GM12878 (cell line): ENCODE data around the gene ZSCAN18. TPM values are rescaled to one million over a fixed set of nuclear protein-coding genes. Genes with fewer than 3 reads are reported as not detected.

Experiments used
- ATAC-seq: fragments of 200-7000 bp; cut with Tn5 transposase; 3 replicates; pipeline ENCODE4 v1.9.1; 2020; ENCODE audit warnings: mild to moderate bottlenecking, moderate library complexity
- BruUV-seq: library from RNA; stranded (reverse); fragments of 400-500 nt; replicated peaks from 2 replicates; lab custom pipeline; 2021; lab: Mats Ljungman, UMichigan
- CTCF ChIA-PET: fragments of 300-600 bp; sonication (Branson Sonifier 250); formaldehyde crosslinking; extraction: SDS; loops from one replicate; lab custom pipeline; 2021; ENCODE audit warnings: inconsistent platforms; lab: Yijun Ruan, JAX
- POLR2A ChIA-PET: fragments of 350-600 bp; formaldehyde crosslinking; extraction: SDS; loops from one replicate; lab custom pipeline; 2021; ENCODE audit warnings: inconsistent platforms; lab: Charles Lee
- RAD21 ChIA-PET: fragments of 300-600 bp; sonication (Branson Sonifier 250); formaldehyde crosslinking; loops from one replicate; lab custom pipeline; 2023; ENCODE audit warnings: antibody characterized with exemption; ENCODE audit not compliant: unreplicated experiment; lab: Charles Lee
- SMC1A ChIA-PET: fragments of 300-600 bp; sonication (Branson Sonifier 250); formaldehyde crosslinking; loops from one replicate; lab custom pipeline; 2023; ENCODE audit not compliant: unreplicated experiment, uncharacterized antibody; lab: Charles Lee
- DNase-seq: peaks from one replicate; pipeline ENCODE4 v3.0.0-alpha.2; 2011; ENCODE audit warnings: low read depth, low spot score
- FAIRE-seq: peaks from 3 replicates; lab custom pipeline; 2011; peaks lifted over from hg19 to GRCh38; lab: Jason Lieb, UNC
- H2AFZ ChIP-seq: 2 replicates; pipeline ENCODE4 v1.6.0; 2011; ENCODE audit warnings: low read depth, low read length, control low read depth; ENCODE audit not compliant: control insufficient read depth
- H3K27ac ChIP-seq: 2 replicates; pipeline ENCODE4 v1.5.1; 2011; ENCODE audit warnings: control low read depth; ENCODE audit not compliant: control insufficient read depth, insufficient read depth
- H3K27me3 ChIP-seq, 2 experiments: replicated peaks in 1 of 2; 2 replicates each; pipeline versions ENCODE4 v1.6.0 to v1.6.1; 2011; ENCODE audit warnings: low read length in 1 of 2; ENCODE audit not compliant: control insufficient read depth in 2 of 2, insufficient read depth in 2 of 2
- H3K36me3 ChIP-seq, 2 experiments: 2 replicates each; pipeline ENCODE4 v1.5.1; 2011; ENCODE audit warnings: low read length in 1 of 2; ENCODE audit not compliant: control insufficient read depth in 2 of 2, insufficient read depth in 2 of 2
- H3K4me1 ChIP-seq: 2 replicates; pipeline ENCODE4 v1.6.1; 2011; ENCODE audit warnings: mild to moderate bottlenecking, low read length, moderate library complexity, mixed read lengths; ENCODE audit not compliant: control insufficient read depth, insufficient read depth
- H3K4me2 ChIP-seq: 2 replicates; pipeline ENCODE4 v1.6.0; 2011; ENCODE audit warnings: control low read depth; ENCODE audit not compliant: control insufficient read depth, insufficient read depth
- H3K4me3 ChIP-seq: fragments of 200-600 bp; sonication (generic); 2 replicates; pipeline ENCODE4 v1.5.1; 2016
- H3K79me2 ChIP-seq: 2 replicates; pipeline ENCODE4 v1.6.0; 2011; ENCODE audit warnings: low read length; ENCODE audit not compliant: control insufficient read depth, insufficient read depth
- H3K9ac ChIP-seq: 2 replicates; pipeline ENCODE4 v1.8.0; 2011; ENCODE audit warnings: low read length, control low read depth, mixed read lengths; ENCODE audit not compliant: control insufficient read depth, insufficient read depth
- H3K9me3 ChIP-seq: replicated peaks from 3 replicates; pipeline ENCODE4 v1.5.1; 2011; ENCODE audit warnings: mild to moderate bottlenecking, low read length; ENCODE audit not compliant: control insufficient read depth, insufficient read depth
- H4K20me1 ChIP-seq: 2 replicates; pipeline ENCODE4 v1.6.0; 2011; ENCODE audit not compliant: control insufficient read depth, insufficient read depth
- BCL3 ChIP-seq: IDR thresholded peaks from 2 replicates; pipeline ENCODE4 v1.6.1; 2011; ENCODE audit warnings: borderline replicate concordance, low read depth, mild to moderate bottlenecking, moderate library complexity, low read length; ENCODE audit not compliant: insufficient read depth, poor library complexity, severe bottlenecking
- BRCA1 ChIP-seq: IDR thresholded peaks from 2 replicates; pipeline ENCODE4 v1.6.1; 2011; ENCODE audit warnings: low read depth, low read length, improper control_type of control experiment
- CBFB ChIP-seq: IDR thresholded peaks from 2 replicates; pipeline ENCODE4 v1.6.1; 2016; ENCODE audit warnings: antibody characterized with exemption, low read depth
- CBX3 ChIP-seq: fragments of 200-600 bp; sonication (generic); IDR thresholded peaks from 2 replicates; pipeline ENCODE4 v1.6.1; 2016; ENCODE audit warnings: low read depth, borderline replicate concordance
- EED ChIP-seq: sonication (generic); IDR thresholded peaks from 2 replicates; pipeline ENCODE4 v1.6.1; 2016; ENCODE audit warnings: antibody characterized with exemption, low read depth
- FOXK2 ChIP-seq: fragments of 450-650 bp; IDR thresholded peaks from 2 replicates; pipeline ENCODE4 v1.6.1; 2017; ENCODE audit warnings: mild to moderate bottlenecking, moderate library complexity
- HDAC6 ChIP-seq: fragments of 200-600 bp; sonication (generic); IDR thresholded peaks from one replicate; pipeline ENCODE4 v1.8.0; 2017; ENCODE audit warnings: antibody characterized with exemption; ENCODE audit not compliant: unreplicated experiment
- NFIC ChIP-seq: IDR thresholded peaks from 2 replicates; pipeline ENCODE4 v1.6.1; 2012; ENCODE audit warnings: low read depth, mild to moderate bottlenecking, inconsistent platforms, low read length, moderate library complexity
- NR2C1 ChIP-seq: fragments of 450-650 bp; IDR thresholded peaks from 2 replicates; pipeline ENCODE4 v1.6.1; 2017; ENCODE audit warnings: antibody characterized with exemption, mild to moderate bottlenecking, moderate library complexity
- NRF1 ChIP-seq: conservative IDR thresholded peaks from 2 replicates; pipeline ENCODE4 v1.6.1; 2011; ENCODE audit warnings: mild to moderate bottlenecking, low read depth, low read length, improper control_type of control experiment
- PKNOX1 ChIP-seq: fragments of 450-650 bp; IDR thresholded peaks from 2 replicates; pipeline ENCODE4 v1.6.1; 2016; ENCODE audit warnings: mild to moderate bottlenecking
- REST ChIP-seq: IDR thresholded peaks from 2 replicates; pipeline ENCODE4 v1.6.1; 2012; ENCODE audit warnings: mild to moderate bottlenecking, low read depth, low read length
- SIX5 ChIP-seq: IDR thresholded peaks from 2 replicates; pipeline ENCODE4 v1.6.1; 2011; ENCODE audit warnings: mild to moderate bottlenecking, low read depth, low read length, moderate library complexity; ENCODE audit not compliant: severe bottlenecking
- ZBTB33 ChIP-seq: fragments of 450-650 bp; IDR thresholded peaks from 2 replicates; pipeline ENCODE4 v1.6.1; 2017; ENCODE audit warnings: mild to moderate bottlenecking
- ZNF384 ChIP-seq: IDR thresholded peaks from 2 replicates; pipeline ENCODE4 v1.6.1; 2012; ENCODE audit warnings: low read depth, mild to moderate bottlenecking, low read length, improper control_type of control experiment, borderline replicate concordance
- WGBS: methylation state at CpG from one replicate; pipeline ENCODE4 v1.1.6; 2016; ENCODE audit warnings: low lambda C conversion rate; ENCODE audit not compliant: insufficient replicate concordance, insufficient coverage; ENCODE audit errors: missing lambda C conversion rate; 5-methylcytosine and 5-hydroxymethylcytosine counted together
- in situ Hi-C: fragments of 300-500 bp; cut with MboI; formaldehyde crosslinking; loops from 9 replicates; pipeline ENCODE4 v1.14.3; 2018; ENCODE audit warnings: mixed read lengths
- intact Hi-C: fragments of 100-400 bp; cut with micrococcal nuclease; formaldehyde crosslinking; loops from one replicate; pipeline ENCODE4 v1.14.2; 2022; ENCODE audit not compliant: unreplicated experiment
- polyA plus RNA-seq, 11 experiments: library from polyadenylated mRNA; depleted of rRNA in 4 of 11; unstranded in 6 of 11; stranded (reverse) in 5 of 11; fragments of >200 nt; fragmentation: Nextera tagmentation in 4 of 11; fragmentation: Illumina TruSeq in 1 of 11; extraction: Ambion mirVana in 4 of 11; extraction: Trizol in 1 of 11; gene quantifications; 1 replicate in 1 of 11; 2 replicates in 10 of 11; pipeline versions ENCODE4 v1.2.1 to v1.2.3, GENCODE V29; 2011 to 2016; ENCODE audit warnings: inconsistent platforms in 2 of 11, missing spikeins in 2 of 11, low read depth in 1 of 11
- total RNA-seq, 4 experiments: library from RNA; depleted of rRNA in 3 of 4; stranded (reverse); fragments of >200 nt in 3 of 4; fragmentation: Illumina TruSeq in 1 of 4; extraction: Trizol in 1 of 4; gene quantifications; 2 replicates each; pipeline versions ENCODE4 v1.2.1 to v1.2.3, GENCODE V29; 2013 to 2021

The ZSCAN18 gene
- total and polyA plus RNA-seq, 10 of the 15 experiments (the other 5 are each of a cell fraction or from before 2014, with no cell fraction given) = 0.64 TPM; not detected in 8

GRCh38 chr19:58084596-58085347 lies 13.3 kb downstream of the ZSCAN18 start (continued):
- no peak for TF ChIP-seq BRCA1
- no peak for TF ChIP-seq NRF1

- H3K4me1 ChIP-seq = no peaks in the 10 kb centered on the region
- H3K27ac ChIP-seq = no peak overlapping the region
- ChIA-PET CTCF (no interaction called here), SMC1A (no interaction called here), RAD21 (no interaction called here), POLR2A (no interaction called here)
- in situ Hi-C loops = no loop called here
- no TSS peak for BruUV-seq
- DNase-seq (no peak), ATAC-seq (no peak), FAIRE-seq (no peak)
- H3K79me2 ChIP-seq = no peaks in the 10 kb centered on the region
- no peaks in the 10 kb centered on the region for H4K20me1 ChIP-seq
- WGBS = 60% methylated on average over 3 of the region's 3 CpGs
- no peak overlapping the region for H3K9ac ChIP-seq
- intact Hi-C loops = no loop called here
- no peaks in the 10 kb centered on the region for H3K36me3 ChIP-seq
- no peaks in the 10 kb centered on the region for H3K27me3 ChIP-seq
- no peak overlapping the region for H3K4me2 ChIP-seq
- no peak overlapping the region for H2AFZ ChIP-seq
- no peak overlapping the region for H3K4me3 ChIP-seq
- no peaks in the 10 kb centered on the region; the same call in 2 of the 3 replicates for H3K9me3 ChIP-seq
- TF ChIP-seq SIX5 (no peak), REST (no peak), FOXK2 (no peak), HDAC6 (no peak), EED (no peak), BCL3 (no peak), CBFB (no peak), PKNOX1 (no peak), ZNF384 (no peak), ZBTB33 (no peak), NR2C1 (no peak), CBX3 (no peak), NFIC (no peak)
These were observed 15.0 kb downstream of the ZSCAN18 start for GRCh38 chr19:58083021-58083420.
